Measurements from ENCODE around the gene TSPAN18.

Gene TSPAN18

DNA sequence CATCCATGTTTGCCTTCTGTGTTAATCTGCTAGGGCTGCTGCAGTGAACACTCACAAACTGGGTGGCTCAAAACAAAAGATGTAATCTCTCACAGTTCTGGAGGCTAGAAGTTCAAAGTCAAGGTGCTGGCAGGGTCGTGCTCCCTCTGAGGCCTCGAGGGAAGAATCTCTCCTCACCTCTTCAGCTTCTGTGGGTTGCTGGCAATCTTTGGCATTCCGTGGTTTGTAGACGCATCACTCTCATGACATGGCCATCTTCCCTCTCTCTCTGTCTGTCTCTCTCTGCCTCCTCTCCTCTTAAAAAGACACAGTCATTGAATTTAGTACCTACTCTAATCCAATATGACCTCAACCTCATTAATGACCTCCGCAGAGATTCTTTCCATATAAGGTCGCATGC, 78.8 kb downstream of the TSPAN18 start:
- no peak overlapping the region for H3K27ac ChIP-seq (ENCODE audit: extremely low read depth, low read depth, low read length)

DNA sequence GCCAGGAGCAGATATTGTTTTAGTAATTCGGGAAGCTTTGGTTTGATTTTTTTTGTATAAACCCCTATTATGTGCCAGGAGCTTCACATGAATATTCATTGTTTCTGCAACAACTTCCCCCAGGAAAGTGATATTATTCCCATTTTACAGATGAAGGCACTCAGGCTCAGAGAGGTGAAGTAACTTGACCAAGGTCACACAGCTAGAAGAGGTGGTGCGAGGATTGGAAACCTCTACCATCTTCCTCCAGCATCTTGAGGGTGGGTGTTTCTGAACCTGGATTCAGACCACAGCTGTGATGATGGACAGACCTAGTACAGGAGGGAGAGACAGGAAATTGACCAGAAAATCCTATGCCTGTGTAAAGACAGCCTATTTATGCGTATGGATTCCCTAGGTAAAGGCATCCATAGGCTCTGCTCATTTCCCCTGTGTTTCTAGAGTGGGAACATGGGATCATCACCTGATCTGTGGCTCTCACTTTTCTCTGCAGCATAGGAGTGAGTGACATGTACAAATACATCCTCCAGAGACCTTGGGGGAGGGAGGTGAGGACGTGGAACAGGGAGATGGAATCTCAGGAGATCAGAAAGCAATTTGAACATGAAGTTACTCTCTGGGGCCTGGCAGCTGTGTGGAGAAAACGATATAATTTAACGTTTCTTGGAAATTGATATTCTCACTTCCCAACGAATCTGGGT, 81.4 kb downstream of the TSPAN18 start:
- Histone ChIP-seq H3K36me3 (ENCODE audit: control insufficient read depth in 2 of 2, insufficient read depth in 1 of 2, low read length in 2 of 2) (no peaks in the 10 kb centered on the region), H3K9me3 (ENCODE audit: control insufficient read depth, insufficient read depth, low read depth, low read length) (no peaks in the 10 kb centered on the region), H3K27ac (ENCODE audit: extremely low read depth, low read depth, low read length) (no peak overlapping the region), H3K4me3 (ENCODE audit: low read depth, low read length) (no peak overlapping the region), H3K4me1 (ENCODE audit: control insufficient read depth, insufficient read depth, low read length) (no peaks in the 10 kb centered on the region)
- ChIA-PET CTCF (interaction anchor here (0.9 to 1.5 kb wide), 2 partner anchors 33 to 86 kb away, joined by 4 read pairs; no protein-coding TSS in a partner anchor), POLR2A (no interaction called here)
- TF ChIP-seq KLF7 (tag by site-specific recombination; IDR thresholded peaks at IDR 0.05; ENCODE audit: borderline replicate concordance) (no peak), ZNF768 (tag by site-specific recombination; IDR thresholded peaks at IDR 0.05) (no peak), SCRT2 (tag by site-specific recombination; IDR thresholded peaks at IDR 0.05) (no peak)

More for the DNA sequence above, 78.8 kb downstream of the TSPAN18 start:
- Histone ChIP-seq H3K4me3 (ENCODE audit: low read depth, low read length) (no peak overlapping the region), H3K36me3 (ENCODE audit: control insufficient read depth in 2 of 2, insufficient read depth in 1 of 2, low read length in 2 of 2) (no peaks in the 10 kb centered on the region), H3K4me1 (ENCODE audit: control insufficient read depth, insufficient read depth, low read length) (no peaks in the 10 kb centered on the region), H3K9me3 (ENCODE audit: control insufficient read depth, insufficient read depth, low read depth, low read length) (no peaks in the 10 kb centered on the region)
- POLR2A ChIA-PET, result no interaction called here
- no peak for TF ChIP-seq ZNF324 (tag by site-specific recombination; IDR thresholded peaks at IDR 0.05)
- no peak for TF ChIP-seq ZNF140 (tag by site-specific recombination; IDR thresholded peaks at IDR 0.05)
- TF ChIP-seq ZFP3 (tag by site-specific recombination; IDR thresholded peaks at IDR 0.05; ENCODE audit: low read depth), result no peak
- TF ChIP-seq, protein P1, sequence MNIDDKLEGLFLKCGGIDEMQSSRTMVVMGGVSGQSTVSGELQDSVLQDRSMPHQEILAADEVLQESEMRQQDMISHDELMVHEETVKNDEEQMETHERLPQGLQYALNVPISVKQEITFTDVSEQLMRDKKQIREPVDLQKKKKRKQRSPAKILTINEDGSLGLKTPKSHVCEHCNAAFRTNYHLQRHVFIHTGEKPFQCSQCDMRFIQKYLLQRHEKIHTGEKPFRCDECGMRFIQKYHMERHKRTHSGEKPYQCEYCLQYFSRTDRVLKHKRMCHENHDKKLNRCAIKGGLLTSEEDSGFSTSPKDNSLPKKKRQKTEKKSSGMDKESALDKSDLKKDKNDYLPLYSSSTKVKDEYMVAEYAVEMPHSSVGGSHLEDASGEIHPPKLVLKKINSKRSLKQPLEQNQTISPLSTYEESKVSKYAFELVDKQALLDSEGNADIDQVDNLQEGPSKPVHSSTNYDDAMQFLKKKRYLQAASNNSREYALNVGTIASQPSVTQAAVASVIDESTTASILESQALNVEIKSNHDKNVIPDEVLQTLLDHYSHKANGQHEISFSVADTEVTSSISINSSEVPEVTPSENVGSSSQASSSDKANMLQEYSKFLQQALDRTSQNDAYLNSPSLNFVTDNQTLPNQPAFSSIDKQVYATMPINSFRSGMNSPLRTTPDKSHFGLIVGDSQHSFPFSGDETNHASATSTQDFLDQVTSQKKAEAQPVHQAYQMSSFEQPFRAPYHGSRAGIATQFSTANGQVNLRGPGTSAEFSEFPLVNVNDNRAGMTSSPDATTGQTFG (tag by site-specific recombination; IDR thresholded peaks at IDR 0.05; ENCODE audit: borderline replicate concordance), result no peak
- TF ChIP-seq, protein P2, sequence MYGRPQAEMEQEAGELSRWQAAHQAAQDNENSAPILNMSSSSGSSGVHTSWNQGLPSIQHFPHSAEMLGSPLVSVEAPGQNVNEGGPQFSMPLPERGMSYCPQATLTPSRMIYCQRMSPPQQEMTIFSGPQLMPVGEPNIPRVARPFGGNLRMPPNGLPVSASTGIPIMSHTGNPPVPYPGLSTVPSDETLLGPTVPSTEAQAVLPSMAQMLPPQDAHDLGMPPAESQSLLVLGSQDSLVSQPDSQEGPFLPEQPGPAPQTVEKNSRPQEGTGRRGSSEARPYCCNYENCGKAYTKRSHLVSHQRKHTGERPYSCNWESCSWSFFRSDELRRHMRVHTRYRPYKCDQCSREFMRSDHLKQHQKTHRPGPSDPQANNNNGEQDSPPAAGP (tag by site-specific recombination; IDR thresholded peaks at IDR 0.05), result no peak
- CTCF ChIA-PET, result interaction anchor here (0.6 to 1.6 kb wide), 4 partner anchors 16 to 83 kb away, joined by 3 to 5 read pairs (median 4); no protein-coding TSS in a partner anchor

DNA sequence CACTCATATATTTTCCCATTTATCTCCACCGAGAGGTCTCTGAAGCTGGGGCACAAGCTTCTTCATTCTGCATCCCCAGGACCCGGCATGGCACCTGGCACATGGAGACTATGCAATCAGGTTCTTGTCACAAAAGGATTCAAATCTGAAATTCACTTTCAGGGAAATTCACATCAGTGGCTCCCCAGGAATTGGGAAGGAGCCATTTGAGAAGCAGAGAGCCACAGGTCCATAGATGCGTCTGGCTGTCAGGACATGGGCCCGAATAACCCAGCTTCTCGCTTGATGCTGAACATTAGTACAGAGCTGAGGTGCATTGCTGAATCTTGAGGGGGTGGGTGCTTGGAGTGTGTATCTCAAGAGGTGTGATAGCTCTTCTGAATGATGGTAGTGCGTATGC, 82.5 kb downstream of the TSPAN18 start:
- TF ChIP-seq HOXC10 (CRISPR knock-in tag; IDR thresholded peaks at IDR 0.05) (no peak), ZNF664 (tag by site-specific recombination; IDR thresholded peaks at IDR 0.05) (no peak), ZNF658 (tag by site-specific recombination; IDR thresholded peaks at IDR 0.05) (no peak), ZNF544 (tag by site-specific recombination; IDR thresholded peaks at IDR 0.05) (no peak), ZSCAN16 (tag by site-specific recombination; IDR thresholded peaks at IDR 0.05) (no peak), ZNF571 (tag by site-specific recombination; IDR thresholded peaks at IDR 0.05) (no peak), ZIC2 (tag by site-specific recombination; IDR thresholded peaks at IDR 0.05) (no peak)
- TF ChIP-seq, protein P3, sequence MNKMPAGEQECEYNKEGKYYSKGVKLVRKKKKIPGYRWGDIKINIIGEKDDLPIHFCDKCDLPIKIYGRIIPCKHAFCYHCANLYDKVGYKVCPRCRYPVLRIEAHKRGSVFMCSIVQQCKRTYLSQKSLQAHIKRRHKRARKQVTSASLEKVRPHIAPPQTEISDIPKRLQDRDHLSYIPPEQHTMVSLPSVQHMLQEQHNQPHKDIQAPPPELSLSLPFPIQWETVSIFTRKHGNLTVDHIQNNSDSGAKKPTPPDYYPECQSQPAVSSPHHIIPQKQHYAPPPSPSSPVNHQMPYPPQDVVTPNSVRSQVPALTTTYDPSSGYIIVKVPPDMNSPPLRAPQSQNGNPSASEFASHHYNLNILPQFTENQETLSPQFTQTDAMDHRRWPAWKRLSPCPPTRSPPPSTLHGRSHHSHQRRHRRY (tag by site-specific recombination; IDR thresholded peaks at IDR 0.05), result no peak
- TF ChIP-seq, protein P4, sequence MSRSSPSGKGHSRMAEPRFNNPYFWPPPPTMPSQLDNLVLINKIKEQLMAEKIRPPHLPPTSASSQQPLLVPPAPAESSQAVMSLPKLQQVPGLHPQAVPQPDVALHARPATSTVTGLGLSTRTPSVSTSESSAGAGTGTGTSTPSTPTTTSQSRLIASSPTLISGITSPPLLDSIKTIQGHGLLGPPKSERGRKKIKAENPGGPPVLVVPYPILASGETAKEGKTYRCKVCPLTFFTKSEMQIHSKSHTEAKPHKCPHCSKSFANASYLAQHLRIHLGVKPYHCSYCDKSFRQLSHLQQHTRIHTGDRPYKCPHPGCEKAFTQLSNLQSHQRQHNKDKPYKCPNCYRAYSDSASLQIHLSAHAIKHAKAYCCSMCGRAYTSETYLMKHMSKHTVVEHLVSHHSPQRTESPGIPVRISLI (tag by site-specific recombination; IDR thresholded peaks at IDR 0.05), result no peak
- TF ChIP-seq, protein P5, sequence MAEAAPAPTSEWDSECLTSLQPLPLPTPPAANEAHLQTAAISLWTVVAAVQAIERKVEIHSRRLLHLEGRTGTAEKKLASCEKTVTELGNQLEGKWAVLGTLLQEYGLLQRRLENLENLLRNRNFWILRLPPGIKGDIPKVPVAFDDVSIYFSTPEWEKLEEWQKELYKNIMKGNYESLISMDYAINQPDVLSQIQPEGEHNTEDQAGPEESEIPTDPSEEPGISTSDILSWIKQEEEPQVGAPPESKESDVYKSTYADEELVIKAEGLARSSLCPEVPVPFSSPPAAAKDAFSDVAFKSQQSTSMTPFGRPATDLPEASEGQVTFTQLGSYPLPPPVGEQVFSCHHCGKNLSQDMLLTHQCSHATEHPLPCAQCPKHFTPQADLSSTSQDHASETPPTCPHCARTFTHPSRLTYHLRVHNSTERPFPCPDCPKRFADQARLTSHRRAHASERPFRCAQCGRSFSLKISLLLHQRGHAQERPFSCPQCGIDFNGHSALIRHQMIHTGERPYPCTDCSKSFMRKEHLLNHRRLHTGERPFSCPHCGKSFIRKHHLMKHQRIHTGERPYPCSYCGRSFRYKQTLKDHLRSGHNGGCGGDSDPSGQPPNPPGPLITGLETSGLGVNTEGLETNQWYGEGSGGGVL (tag by site-specific recombination; IDR thresholded peaks at IDR 0.05), result no peak
- TF ChIP-seq, protein P6, sequence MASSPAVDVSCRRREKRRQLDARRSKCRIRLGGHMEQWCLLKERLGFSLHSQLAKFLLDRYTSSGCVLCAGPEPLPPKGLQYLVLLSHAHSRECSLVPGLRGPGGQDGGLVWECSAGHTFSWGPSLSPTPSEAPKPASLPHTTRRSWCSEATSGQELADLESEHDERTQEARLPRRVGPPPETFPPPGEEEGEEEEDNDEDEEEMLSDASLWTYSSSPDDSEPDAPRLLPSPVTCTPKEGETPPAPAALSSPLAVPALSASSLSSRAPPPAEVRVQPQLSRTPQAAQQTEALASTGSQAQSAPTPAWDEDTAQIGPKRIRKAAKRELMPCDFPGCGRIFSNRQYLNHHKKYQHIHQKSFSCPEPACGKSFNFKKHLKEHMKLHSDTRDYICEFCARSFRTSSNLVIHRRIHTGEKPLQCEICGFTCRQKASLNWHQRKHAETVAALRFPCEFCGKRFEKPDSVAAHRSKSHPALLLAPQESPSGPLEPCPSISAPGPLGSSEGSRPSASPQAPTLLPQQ (tag by site-specific recombination; IDR thresholded peaks at IDR 0.05), result no peak
- TF ChIP-seq, protein P7, sequence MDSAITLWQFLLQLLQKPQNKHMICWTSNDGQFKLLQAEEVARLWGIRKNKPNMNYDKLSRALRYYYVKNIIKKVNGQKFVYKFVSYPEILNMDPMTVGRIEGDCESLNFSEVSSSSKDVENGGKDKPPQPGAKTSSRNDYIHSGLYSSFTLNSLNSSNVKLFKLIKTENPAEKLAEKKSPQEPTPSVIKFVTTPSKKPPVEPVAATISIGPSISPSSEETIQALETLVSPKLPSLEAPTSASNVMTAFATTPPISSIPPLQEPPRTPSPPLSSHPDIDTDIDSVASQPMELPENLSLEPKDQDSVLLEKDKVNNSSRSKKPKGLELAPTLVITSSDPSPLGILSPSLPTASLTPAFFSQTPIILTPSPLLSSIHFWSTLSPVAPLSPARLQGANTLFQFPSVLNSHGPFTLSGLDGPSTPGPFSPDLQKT (IDR thresholded peaks at IDR 0.05; ENCODE audit: borderline replicate concordance, low read depth, low read length), result no peak
- no peaks in the 10 kb centered on the region for H3K36me3 ChIP-seq (ENCODE audit: control insufficient read depth in 2 of 2, insufficient read depth in 1 of 2, low read length in 2 of 2)
- H3K4me1 ChIP-seq (ENCODE audit: control insufficient read depth, insufficient read depth, low read length), result no peaks in the 10 kb centered on the region
- H3K4me3 ChIP-seq (ENCODE audit: low read depth, low read length), result no peak overlapping the region
- no peak overlapping the region for H3K27ac ChIP-seq (ENCODE audit: extremely low read depth, low read depth, low read length)
- ChIA-PET CTCF (interaction anchor here (1.7 kb wide), 1 partner anchor 34 kb away, joined by 6 read pairs; no protein-coding TSS in a partner anchor), POLR2A (interaction anchor here (0.7 kb wide), 1 partner anchor 10 kb away, joined by 3 read pairs; no protein-coding TSS in a partner anchor)
- no peaks in the 10 kb centered on the region for H3K9me3 ChIP-seq (ENCODE audit: control insufficient read depth, insufficient read depth, low read depth, low read length)
